Effector CD8-positive, alpha-beta T cell (primary cell): ENCODE results near the gene CNTN5.
"Not testable (repeated sequence)": the region's sequence is repeated elsewhere in the genome, so short reads cannot be mapped to it uniquely, and the experiment has no call there.

Experiments
- DNase-seq: peaks from one replicate; lab custom pipeline; 2025; lab: John Stamatoyannopoulos, UW

CNTN5 gene

GRCh38 chr11:99759787-99760186 is 739.0 kb downstream of the CNTN5 start:
- no peak for DNase-seq

DNA sequence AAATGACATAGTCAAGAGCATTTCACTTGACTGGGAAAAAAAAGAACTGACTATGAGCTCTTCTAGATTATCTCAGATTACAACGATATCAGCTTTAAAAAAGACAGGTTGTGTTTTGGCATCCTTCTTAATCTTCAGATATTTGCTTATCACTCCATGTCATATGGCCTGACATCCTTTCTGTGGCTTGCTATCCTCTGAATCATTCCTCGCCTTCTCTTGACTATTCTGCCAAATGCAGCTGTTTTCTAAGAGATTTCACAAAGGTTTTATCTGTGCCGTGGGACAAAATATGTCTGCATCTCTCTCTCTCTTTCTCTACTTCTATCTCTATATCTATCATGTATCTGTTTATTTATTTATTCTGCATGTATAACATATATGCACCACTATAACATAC is 746.1 kb downstream of the CNTN5 start:
- DNase-seq = no peak

GRCh38 chr11:99773646-99774045 is 752.9 kb downstream of the CNTN5 start:
- DNase-seq = no peak

DNA sequence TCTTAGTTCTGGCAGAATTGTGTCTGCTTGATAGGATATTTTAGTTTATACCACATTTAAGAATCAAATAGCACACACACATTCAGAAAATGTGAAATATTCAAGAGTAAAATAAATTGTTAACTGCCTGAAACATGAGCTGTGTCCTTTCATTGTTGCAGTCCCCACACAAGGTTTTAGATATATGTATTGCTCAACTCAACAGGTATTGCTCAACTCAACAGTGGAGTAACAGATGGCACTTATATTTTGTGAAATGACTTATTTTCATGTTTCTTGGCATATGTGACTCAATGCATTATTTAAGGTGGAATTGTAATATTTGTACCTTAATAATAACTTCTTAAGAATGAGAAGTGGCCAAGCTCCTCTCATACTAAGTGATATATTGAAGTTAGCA is 760.3 kb downstream of the CNTN5 start:
- DNase-seq = no peak

DNA sequence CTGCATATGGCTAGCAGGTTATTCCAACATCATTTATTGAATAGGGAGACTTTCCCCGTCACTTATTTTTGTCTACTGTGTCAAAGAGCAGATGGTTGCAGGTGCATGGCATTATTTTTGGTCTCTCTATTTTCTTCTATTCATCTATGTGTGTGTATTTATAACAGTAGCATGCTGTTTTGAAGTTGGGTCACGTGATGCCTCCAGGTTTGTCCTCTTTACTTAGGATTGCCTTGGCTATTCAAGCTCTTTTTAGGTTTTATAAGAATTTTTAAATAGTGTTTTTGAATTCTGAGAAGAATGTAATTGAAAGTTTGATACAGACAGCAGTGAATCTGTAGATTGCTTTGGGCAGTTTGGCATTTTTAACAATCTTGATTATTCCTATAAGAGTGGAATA is 770.6 kb downstream of the CNTN5 start:
- no peak for DNase-seq

- DNase-seq = no peak
These were observed 775.2 kb downstream of the CNTN5 start for GRCh38 chr11:99795999-99796398.

GRCh38 chr11:99803501-99803900 is 782.8 kb downstream of the CNTN5 start:
- no peak for DNase-seq

DNA sequence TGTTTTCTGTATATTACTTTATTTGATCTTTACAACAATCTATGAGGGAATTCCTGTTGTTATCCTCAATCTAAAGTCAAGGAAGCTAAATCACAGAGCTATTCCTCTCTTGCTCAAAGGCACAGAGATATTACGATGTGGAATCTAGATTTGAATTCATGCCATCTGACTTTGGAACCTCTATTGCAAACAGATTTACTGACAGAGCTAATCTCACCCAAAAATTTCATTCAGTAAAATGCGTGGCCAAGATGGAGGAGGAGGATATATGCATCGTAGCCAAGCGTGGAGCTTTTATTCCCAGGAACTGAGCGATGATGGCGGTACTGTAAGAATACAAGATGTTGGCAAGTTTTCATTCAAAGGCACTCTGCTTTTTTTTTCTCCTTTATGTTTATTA is 791.8 kb downstream of the CNTN5 start:
- no peak for DNase-seq

- no peak for DNase-seq
These were observed 793.3 kb downstream of the CNTN5 start for GRCh38 chr11:99814021-99814420.

DNA sequence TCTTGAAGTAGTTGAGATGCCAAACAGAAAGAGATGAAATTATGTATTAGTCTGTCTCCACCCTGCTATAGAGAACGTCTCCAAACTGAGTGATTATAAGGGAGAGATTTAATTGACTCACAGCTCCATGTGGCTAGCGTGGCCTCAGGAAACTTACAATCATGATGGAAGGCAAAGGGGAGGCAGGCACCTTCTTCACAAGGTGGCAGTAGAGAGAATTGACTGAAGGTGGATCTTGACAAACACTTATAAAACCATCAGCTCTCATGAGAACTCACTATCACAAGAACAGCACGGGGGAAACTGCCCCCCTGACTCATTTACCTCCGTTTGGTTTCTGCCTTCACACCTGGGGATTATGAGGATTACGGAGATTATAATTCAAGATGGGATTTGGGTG is 794.0 kb downstream of the CNTN5 start:
- DNase-seq = no peak

DNA sequence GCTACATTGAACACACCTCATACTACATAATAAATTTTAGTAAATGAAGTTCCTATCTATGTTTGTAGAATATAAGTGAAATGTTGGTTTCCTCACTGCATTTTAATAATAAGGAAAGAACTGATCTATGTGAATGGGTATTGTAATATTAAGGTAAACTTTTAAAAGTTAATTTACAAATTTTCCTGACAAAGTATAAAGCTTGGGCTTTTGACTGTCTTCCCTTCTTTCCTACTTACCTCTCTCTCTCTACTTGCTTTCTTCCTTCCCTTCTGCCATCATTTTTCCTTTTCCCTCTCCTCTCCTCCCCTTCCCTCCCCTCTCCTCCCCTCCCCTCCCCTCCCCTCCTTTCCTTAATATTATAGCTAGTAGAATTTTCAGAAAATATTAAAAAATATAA is 798.2 kb downstream of the CNTN5 start:
- no peak for DNase-seq

GRCh38 chr11:99822846-99823565 is 802.3 kb downstream of the CNTN5 start:
- no peak for DNase-seq

- DNase-seq = not testable (repeated sequence)
These were observed 816.0 kb downstream of the CNTN5 start for GRCh38 chr11:99836739-99837138.

- DNase-seq = no peak
These were observed 821.1 kb downstream of the CNTN5 start for GRCh38 chr11:99841885-99842284.

GRCh38 chr11:99865951-99866350 is 845.2 kb downstream of the CNTN5 start:
- no peak for DNase-seq

GRCh38 chr11:99881610-99882009 is 860.9 kb downstream of the CNTN5 start:
- DNase-seq = no peak

DNA sequence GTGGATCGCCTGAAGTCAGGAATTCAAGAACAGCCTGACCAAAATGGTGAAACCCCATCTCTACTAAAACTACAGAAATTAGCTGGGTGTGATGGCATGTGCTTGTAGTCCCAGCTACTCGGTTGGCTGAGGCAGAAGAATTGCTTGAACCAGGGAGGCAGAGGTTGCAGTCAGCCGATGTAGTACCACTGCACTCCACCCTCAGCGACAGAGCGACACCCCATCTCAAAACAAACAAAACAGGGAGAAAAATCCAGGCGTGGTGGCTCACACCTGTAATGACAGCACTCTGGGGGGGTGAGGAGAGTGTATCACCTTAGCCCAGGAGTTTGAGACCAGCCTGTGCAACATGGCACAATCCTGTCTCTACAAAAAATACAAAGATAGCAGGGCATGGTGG is 864.0 kb downstream of the CNTN5 start:
- DNase-seq = no peak

DNA sequence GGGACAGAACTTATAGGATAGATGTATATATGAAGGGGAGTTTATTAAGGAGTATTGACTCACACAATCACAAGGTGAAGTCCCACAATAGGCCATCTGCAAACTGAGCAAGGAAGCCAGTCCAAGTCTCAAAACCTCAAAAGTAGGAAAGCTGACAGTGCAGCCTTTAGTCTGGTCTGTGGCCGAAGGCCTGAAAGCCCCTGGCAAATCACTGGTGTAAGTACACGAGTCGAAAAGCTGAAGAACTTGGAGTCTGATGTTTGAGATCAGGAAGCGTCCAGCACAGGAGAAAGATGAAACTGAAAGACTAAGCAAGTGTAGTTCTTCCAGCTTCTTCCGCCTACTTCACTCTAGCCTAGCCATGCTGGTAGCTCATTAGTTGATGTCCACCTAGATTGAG is 866.7 kb downstream of the CNTN5 start:
- no peak for DNase-seq

- DNase-seq = no peak
These were observed 873.1 kb downstream of the CNTN5 start for GRCh38 chr11:99893811-99894210.

DNA sequence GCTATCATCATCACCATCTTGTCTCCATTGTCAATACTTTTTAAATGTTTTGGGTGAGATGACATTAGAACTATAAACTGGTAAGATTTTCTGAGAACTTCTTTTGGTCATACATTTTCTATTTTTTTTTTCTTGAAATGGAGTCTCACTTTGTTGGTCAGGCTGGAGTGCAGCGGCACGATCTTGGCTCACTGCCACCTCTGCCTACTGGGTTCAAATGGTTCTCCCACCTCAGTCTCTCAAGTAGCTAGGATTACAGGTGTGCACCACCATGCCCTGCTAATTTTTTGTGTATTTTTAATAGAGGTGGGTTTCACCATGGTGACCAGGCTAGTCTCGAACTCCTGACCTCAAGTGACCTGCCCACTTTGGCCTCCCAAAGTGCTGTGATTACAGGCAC is 880.4 kb downstream of the CNTN5 start:
- DNase-seq = no peak

DNA sequence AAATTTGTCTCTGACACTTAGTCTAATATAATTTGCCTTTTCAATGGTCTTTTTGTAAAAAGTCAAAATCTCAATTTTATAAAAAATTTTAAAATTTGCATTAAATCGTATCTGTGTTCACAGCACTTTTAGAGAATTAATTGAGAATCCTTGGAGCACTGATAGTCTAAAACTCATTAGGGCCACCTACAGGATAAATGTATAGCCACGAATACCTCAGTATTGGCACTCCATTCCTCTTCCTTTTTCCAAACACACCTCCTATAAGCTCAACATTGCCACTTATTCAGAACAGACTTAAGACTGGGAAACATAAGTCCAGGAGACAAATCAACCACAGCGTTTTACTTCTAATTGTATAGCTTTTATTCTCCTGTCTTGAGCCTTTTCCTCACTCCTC is 890.4 kb downstream of the CNTN5 start:
- no peak for DNase-seq

GRCh38 chr11:99916078-99916477 is 895.3 kb downstream of the CNTN5 start:
- no peak for DNase-seq

GRCh38 chr11:99918761-99919160 is 898.0 kb downstream of the CNTN5 start:
- no peak for DNase-seq

DNA sequence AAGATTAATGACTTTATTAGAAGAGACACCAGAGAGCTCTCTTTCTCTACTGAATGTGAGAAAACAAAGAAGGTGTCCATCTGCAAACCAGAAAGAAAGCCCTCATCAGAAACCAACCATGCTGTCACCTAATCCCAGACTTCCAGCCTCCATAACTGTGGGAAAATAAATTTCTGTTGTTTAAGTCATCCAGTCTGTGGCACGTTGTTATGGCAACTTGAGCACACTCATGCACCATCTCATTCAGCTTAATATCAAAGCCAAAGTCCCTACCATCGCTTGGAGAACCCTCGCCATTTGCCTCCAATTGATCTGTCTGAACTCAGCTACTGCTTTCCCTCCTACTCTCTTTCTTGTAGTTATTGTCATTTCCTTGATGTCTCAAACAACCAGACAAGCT is 900.2 kb downstream of the CNTN5 start:
- DNase-seq = no peak
